ENCODE measurements around the gene LTB. TPM values are rescaled to one million over a fixed set of nuclear protein-coding genes. Genes with fewer than 3 reads are reported as not detected.

LTB gene
- total and polyA plus RNA-seq, 2 of the 13 experiments (the other 11 are each of a cell fraction or from before 2014, with no cell fraction given) = 0.09 to 0.22 TPM

DNA sequence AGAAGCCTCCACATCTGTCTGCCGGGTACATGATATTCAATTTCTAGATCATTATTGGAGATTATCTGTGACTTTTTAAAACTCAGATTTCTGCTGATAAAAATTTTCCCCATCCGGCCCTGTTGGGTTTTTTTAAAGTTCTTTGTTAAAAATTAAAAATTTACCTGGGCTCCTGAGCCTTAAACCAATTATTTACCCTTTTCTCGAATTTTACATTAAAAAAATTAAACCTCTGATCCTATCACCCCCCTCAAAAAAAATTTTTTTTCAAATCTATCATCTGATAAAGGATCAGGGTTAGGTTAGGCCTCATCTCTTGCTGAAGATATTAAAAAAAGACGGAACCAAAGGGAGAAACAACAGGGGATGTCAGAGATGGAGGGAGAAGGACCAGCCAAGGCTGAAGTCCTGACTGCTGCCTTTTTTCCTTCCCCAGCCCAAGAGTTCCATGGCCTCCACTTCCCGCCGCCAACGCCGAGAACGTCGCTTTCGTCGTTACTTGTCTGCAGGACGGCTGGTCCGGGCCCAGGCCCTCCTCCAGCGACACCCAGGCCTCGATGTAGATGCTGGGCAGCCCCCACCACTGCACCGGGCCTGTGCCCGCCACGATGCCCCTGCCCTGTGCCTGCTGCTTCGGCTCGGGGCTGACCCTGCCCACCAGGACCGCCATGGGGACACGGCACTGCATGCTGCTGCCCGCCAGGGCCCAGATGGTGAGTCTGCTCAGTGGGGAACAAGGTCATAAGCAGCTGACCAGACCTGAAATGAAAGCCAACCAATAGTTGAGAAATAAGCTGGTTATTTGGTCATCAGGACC, 34.3 kb downstream of the LTB start:
- DNase-seq (ENCODE audit: low spot score) (no peak), FAIRE-seq (no peak), ATAC-seq (no peak)
- Histone ChIP-seq H3K27ac (ENCODE audit: extremely low read length, insufficient read depth, low read length) (peak overlapping the region; percentile 64), H3K4me3 (replicated peaks in 1 of 3; ENCODE audit: insufficient read depth in 1 of 3, low read depth in 2 of 3, low read length in 3 of 3) (peak overlapping the region; percentile 74 to 93 (median 76)), H3K9me3 (ENCODE audit: low read length) (no peaks in the 10 kb centered on the region), H3K9ac (ENCODE audit: insufficient read depth, low read depth, low read length) (peak overlapping the region; percentile 79), H3K36me3 (replicated peaks in 1 of 2; ENCODE audit: control insufficient read depth in 1 of 2, insufficient read depth in 2 of 2, low read length in 2 of 2) (peaks cover 3 to 8% of the 10 kb centered on the region in 2 experiments), H2AFZ (ENCODE audit: low read length) (no peak overlapping the region), H3K4me1 (ENCODE audit: insufficient read depth, low read length) (peaks cover 40% of the 10 kb centered on the region), H3K27me3 (ENCODE audit: control insufficient read depth in 1 of 2, insufficient read depth in 2 of 2, low read length in 2 of 2) (no peaks in the 10 kb centered on the region; a peak in 1 of 5 replicates), H3K79me2 (ENCODE audit: insufficient read depth, low read length) (peaks cover 13% of the 10 kb centered on the region), H4K20me1 (ENCODE audit: insufficient read depth, low read length) (no peaks in the 10 kb centered on the region), H3K4me2 (ENCODE audit: low read depth, low read length) (peak overlapping the region; percentile 91)
- in situ Hi-C loops (cut with HindIII; ENCODE audit: extremely low pct_ligation_motif_present, low pct_unique_long_range_greater_than_20kb) = loop anchor here (5.0 kb wide), 1 partner anchor 49 kb away; no protein-coding TSS in a partner anchor
- intact Hi-C loops (cut with micrococcal nuclease; ENCODE audit: unreplicated experiment) = loop anchor here (2.0 to 10.0 kb wide), 3 partner anchors 34 to 107 kb away; partner anchors contain the start of genes APOM, BAG6 and LTB
- BruUV-seq (replicated peaks) = TSS peak; percentile 63
- 79% methylated on average over 24 of the region's 24 CpGs for WGBS (ENCODE audit: low lambda C conversion rate)
- CTCF ChIA-PET (ENCODE audit: low intra/inter-chr PET ratio, low total read pairs) = interaction anchor here (1.0 to 3.6 kb wide), 3 partner anchors 33 to 54 kb away, joined by 5 to 84 read pairs (median 10); no protein-coding TSS in a partner anchor
- POLR2A ChIA-PET = interaction anchor here (0.8 to 4.6 kb wide), 12 partner anchors 10 to 286 kb away, joined by 3 to 36 read pairs (median 5); partner anchors contain the start of genes APOM, BAG6, GPANK1 and TNF
- TF ChIP-seq ZNF839 (CRISPR knock-in tag; IDR thresholded peaks at IDR 0.05; ENCODE audit: borderline replicate concordance) (peak; percentile 62; the same call in 1 of the 2 replicates), ZFP82 (CRISPR knock-in tag; IDR thresholded peaks at IDR 0.05; ENCODE audit: borderline replicate concordance) (peak; percentile 43; the same call in 1 of the 2 replicates), ZNF615 (CRISPR knock-in tag; IDR thresholded peaks at IDR 0.05; ENCODE audit: borderline replicate concordance) (0 out of 2 replicates have a peak, but pooled peaks have one; percentile 28), ZNF552 (CRISPR knock-in tag; IDR thresholded peaks at IDR 0.05; ENCODE audit: borderline replicate concordance) (peak; percentile 38; the same call in 1 of the 2 replicates), NR3C1 (CRISPR knock-in tag; IDR thresholded peaks at IDR 0.05) (no peak), GABPB1 (CRISPR knock-in tag; IDR thresholded peaks at IDR 0.05) (0 out of 2 replicates have a peak, but pooled peaks have one; percentile 35), KLF13 (CRISPR knock-in tag; IDR thresholded peaks at IDR 0.05) (0 out of 2 replicates have a peak, but pooled peaks have one; percentile 80), AGO2 (optimal IDR thresholded peaks at IDR 0.05; ENCODE audit: low read depth, low read length) (peak; percentile 70)
- TF ChIP-seq, protein P1, sequence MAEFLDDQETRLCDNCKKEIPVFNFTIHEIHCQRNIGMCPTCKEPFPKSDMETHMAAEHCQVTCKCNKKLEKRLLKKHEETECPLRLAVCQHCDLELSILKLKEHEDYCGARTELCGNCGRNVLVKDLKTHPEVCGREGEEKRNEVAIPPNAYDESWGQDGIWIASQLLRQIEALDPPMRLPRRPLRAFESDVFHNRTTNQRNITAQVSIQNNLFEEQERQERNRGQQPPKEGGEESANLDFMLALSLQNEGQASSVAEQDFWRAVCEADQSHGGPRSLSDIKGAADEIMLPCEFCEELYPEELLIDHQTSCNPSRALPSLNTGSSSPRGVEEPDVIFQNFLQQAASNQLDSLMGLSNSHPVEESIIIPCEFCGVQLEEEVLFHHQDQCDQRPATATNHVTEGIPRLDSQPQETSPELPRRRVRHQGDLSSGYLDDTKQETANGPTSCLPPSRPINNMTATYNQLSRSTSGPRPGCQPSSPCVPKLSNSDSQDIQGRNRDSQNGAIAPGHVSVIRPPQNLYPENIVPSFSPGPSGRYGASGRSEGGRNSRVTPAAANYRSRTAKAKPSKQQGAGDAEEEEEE (CRISPR knock-in tag; IDR thresholded peaks at IDR 0.05; ENCODE audit: borderline replicate concordance) = 0 out of 2 replicates have a peak, but pooled peaks have one; percentile 6
- TF ChIP-seq, protein P2, sequence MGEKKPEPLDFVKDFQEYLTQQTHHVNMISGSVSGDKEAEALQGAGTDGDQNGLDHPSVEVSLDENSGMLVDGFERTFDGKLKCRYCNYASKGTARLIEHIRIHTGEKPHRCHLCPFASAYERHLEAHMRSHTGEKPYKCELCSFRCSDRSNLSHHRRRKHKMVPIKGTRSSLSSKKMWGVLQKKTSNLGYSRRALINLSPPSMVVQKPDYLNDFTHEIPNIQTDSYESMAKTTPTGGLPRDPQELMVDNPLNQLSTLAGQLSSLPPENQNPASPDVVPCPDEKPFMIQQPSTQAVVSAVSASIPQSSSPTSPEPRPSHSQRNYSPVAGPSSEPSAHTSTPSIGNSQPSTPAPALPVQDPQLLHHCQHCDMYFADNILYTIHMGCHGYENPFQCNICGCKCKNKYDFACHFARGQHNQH (CRISPR knock-in tag; IDR thresholded peaks at IDR 0.05) = 0 out of 2 replicates have a peak, but pooled peaks have one; percentile 6
- TF ChIP-seq, protein P3, sequence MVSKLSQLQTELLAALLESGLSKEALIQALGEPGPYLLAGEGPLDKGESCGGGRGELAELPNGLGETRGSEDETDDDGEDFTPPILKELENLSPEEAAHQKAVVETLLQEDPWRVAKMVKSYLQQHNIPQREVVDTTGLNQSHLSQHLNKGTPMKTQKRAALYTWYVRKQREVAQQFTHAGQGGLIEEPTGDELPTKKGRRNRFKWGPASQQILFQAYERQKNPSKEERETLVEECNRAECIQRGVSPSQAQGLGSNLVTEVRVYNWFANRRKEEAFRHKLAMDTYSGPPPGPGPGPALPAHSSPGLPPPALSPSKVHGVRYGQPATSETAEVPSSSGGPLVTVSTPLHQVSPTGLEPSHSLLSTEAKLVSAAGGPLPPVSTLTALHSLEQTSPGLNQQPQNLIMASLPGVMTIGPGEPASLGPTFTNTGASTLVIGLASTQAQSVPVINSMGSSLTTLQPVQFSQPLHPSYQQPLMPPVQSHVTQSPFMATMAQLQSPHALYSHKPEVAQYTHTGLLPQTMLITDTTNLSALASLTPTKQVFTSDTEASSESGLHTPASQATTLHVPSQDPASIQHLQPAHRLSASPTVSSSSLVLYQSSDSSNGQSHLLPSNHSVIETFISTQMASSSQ (IDR thresholded peaks at IDR 0.05; ENCODE audit: low read depth) = 0 out of 2 replicates have a peak, but pooled peaks have one; percentile 4
- TF ChIP-seq, protein P3 (CRISPR knock-in tag; IDR thresholded peaks at IDR 0.05; ENCODE audit: borderline replicate concordance) = no peak
